Measurements from ENCODE around the gene UNG. TPM values are rescaled to one million over a fixed set of nuclear protein-coding genes. Genes with fewer than 3 reads are reported as not detected.

The UNG gene
- polyA plus RNA-seq, 2 of the 4 experiments (the other 2 are of a cell fraction), result 55.6 to 77.6 TPM

GRCh38 chr12:109052414-109053323 is 44.7 kb upstream of the UNG start, which contains the start of gene USP30 (continued):
- TF ChIP-seq HMGXB4 (CRISPR knock-in tag; IDR thresholded peaks at IDR 0.05; ENCODE audit: borderline replicate concordance) (peak; percentile 77; the same call in 1 of the 2 replicates), KDM5A (IDR thresholded peaks at IDR 0.05) (peak; percentile 86), CEBPB (IDR thresholded peaks at IDR 0.05) (peak in 1 of 2 experiments; percentile 54; a peak in 1 of 4 replicates), SMC3 (IDR thresholded peaks at IDR 0.05) (no peak), RAD21 (conservative IDR thresholded peaks at IDR 0.05 in 1 of 2, IDR thresholded peaks at IDR 0.05 in 1 of 2) (0 out of 5 replicates have a peak, but pooled peaks have one; percentile 10 to 16), CHD4 (IDR thresholded peaks at IDR 0.05; ENCODE audit: borderline replicate concordance) (no peak), FOXS1 (CRISPR knock-in tag; IDR thresholded peaks at IDR 0.05) (no peak), BHLHE40 (IDR thresholded peaks at IDR 0.05; ENCODE audit: low read depth, low read length) (no peak), PHF8 (IDR thresholded peaks at IDR 0.05; ENCODE audit: borderline replicate concordance, low read depth) (peak; percentile 84), JUNB (IDR thresholded peaks at IDR 0.05) (no peak), GATA3 (IDR thresholded peaks at IDR 0.05; ENCODE audit: borderline replicate concordance) (peak; percentile 63; the same call in 1 of the 2 replicates), ELK1 (IDR thresholded peaks at IDR 0.05; ENCODE audit: low read depth, low read length) (0 out of 2 replicates have a peak, but pooled peaks have one; percentile 16), RFX5 (IDR thresholded peaks at IDR 0.05) (peak; percentile 77), JUN (IDR thresholded peaks at IDR 0.05) (peak; percentile 29 to 93; a peak in 3 of 5 replicates), NFE2L2 (conservative IDR thresholded peaks at IDR 0.05; ENCODE audit: low read length) (no peak), E2F6 (IDR thresholded peaks at IDR 0.05; ENCODE audit: borderline replicate concordance, low read depth) (peak; percentile 68), EHMT2 (IDR thresholded peaks at IDR 0.05; ENCODE audit: low read depth) (no peak)

GRCh38 chr12:109053382-109054123 is 43.8 kb upstream of the UNG start:
- FAIRE-seq, result no peak
- DNase-seq (ENCODE audit: low read depth in 1 of 2, low spot score in 1 of 2), result no peak
- no peaks in the 10 kb centered on the region for H3K9me3 ChIP-seq
- ChIA-PET CTCF (interaction anchor here (0.6 to 2.2 kb wide), 4 partner anchors 16 to 56 kb away, joined by 3 to 6 read pairs (median 4); no protein-coding TSS in a partner anchor), POLR2A (interaction anchor here (0.9 kb wide), 1 partner anchor 488 kb away, joined by 3 read pairs; no protein-coding TSS in a partner anchor)
- H3K4me3 ChIP-seq, result peak overlapping the region; percentile 96
- no peak for ATAC-seq
- H3K4me1 ChIP-seq, result peaks cover 8% of the 10 kb centered on the region
- H3K27ac ChIP-seq, result peak overlapping the region; percentile 91 to 93; a peak in 5 of 6 replicates
- 30% methylated on average over 9 of the region's 9 CpGs for WGBS (ENCODE audit: missing lambda C conversion rate)
- peak overlapping the region; percentile 99 for H3K4me2 ChIP-seq
- TF ChIP-seq MYC (IDR thresholded peaks at IDR 0.05; ENCODE audit: borderline replicate concordance, low read length), result no peak
- TF ChIP-seq JUNB (IDR thresholded peaks at IDR 0.05), result no peak
- TF ChIP-seq TP53 (CRISPR knock-in tag; IDR thresholded peaks at IDR 0.05), result no peak
- no peak for TF ChIP-seq REST (IDR thresholded peaks at IDR 0.05)
- TF ChIP-seq ZC3H11A (IDR thresholded peaks at IDR 0.05), result no peak
- TF ChIP-seq HMGXB4 (CRISPR knock-in tag; IDR thresholded peaks at IDR 0.05; ENCODE audit: borderline replicate concordance), result no peak
- TF ChIP-seq HOXB5 (CRISPR knock-in tag; IDR thresholded peaks at IDR 0.05), result no peak
- no peak for TF ChIP-seq JUN (IDR thresholded peaks at IDR 0.05)
- TF ChIP-seq PBX3 (IDR thresholded peaks at IDR 0.05), result no peak

Data from A549 (cell line).